Panc1 (cell line): ENCODE results near the gene NCOA5. TPM values are rescaled to one million over a fixed set of nuclear protein-coding genes. Genes with fewer than 3 reads are reported as not detected.

Source experiments
- ATAC-seq: fragments of 200-7000 bp; cut with Tn5 transposase; 2 replicates; pipeline ENCODE4 v1.9.1; 2020; ENCODE audit warnings: mild to moderate bottlenecking, moderate library complexity
- BruUV-seq: library from RNA; stranded (reverse); fragments of 400-500 nt; replicated peaks from 2 replicates; lab custom pipeline; 2021; lab: Mats Ljungman, UMichigan
- CTCF ChIA-PET: fragments of 300-600 bp; sonication (Branson Sonifier 250); formaldehyde crosslinking; loops from one replicate; lab custom pipeline; 2022; ENCODE audit warnings: antibody characterized with exemption; lab: Charles Lee
- POLR2A ChIA-PET: fragments of 300-600 bp; sonication (Branson Sonifier 250); formaldehyde crosslinking; loops from one replicate; lab custom pipeline; 2022; ENCODE audit warnings: antibody characterized with exemption; lab: Charles Lee
- DNase-seq: peaks from one replicate; pipeline ENCODE4 v3.0.0-alpha.2; 2010; ENCODE audit warnings: low read depth, low spot score
- H3K27ac ChIP-seq: 2 replicates; pipeline ENCODE4 v1.5.1; 2011; ENCODE audit warnings: mild to moderate bottlenecking, low read length, inconsistent platforms
- H3K27me3 ChIP-seq: fragments of 200-500 bp; sonication (Bioruptor generic); 2 replicates; pipeline ENCODE4 v1.6.0; 2014; ENCODE audit warnings: low read length, inconsistent platforms; ENCODE audit not compliant: control insufficient read depth, insufficient read depth
- H3K36me3 ChIP-seq: fragments of 200-500 bp; sonication (Bioruptor generic); 2 replicates; pipeline ENCODE4 v1.5.1; 2014; ENCODE audit warnings: inconsistent platforms, mild to moderate bottlenecking, low read length, moderate library complexity; ENCODE audit not compliant: control insufficient read depth, insufficient read depth
- H3K4me1 ChIP-seq: 2 replicates; pipeline ENCODE4 v1.5.1; 2011; ENCODE audit warnings: inconsistent platforms, mild to moderate bottlenecking, low read length, moderate library complexity; ENCODE audit not compliant: control insufficient read depth, insufficient read depth
- H3K4me3 ChIP-seq, 2 experiments: 2 replicates each; pipeline ENCODE4 v1.5.1; 2011 to 2012; ENCODE audit warnings: low read depth in 2 of 2, low read length in 2 of 2, mild to moderate bottlenecking in 2 of 2, inconsistent platforms in 1 of 2, moderate library complexity in 1 of 2
- H3K9me3 ChIP-seq: fragments of 200-500 bp; sonication (Bioruptor generic); 2 replicates; pipeline ENCODE4 v1.5.1; 2014; ENCODE audit warnings: low read depth, mild to moderate bottlenecking, inconsistent platforms, low read length, moderate library complexity; ENCODE audit not compliant: control insufficient read depth, insufficient read depth
- POLR2AphosphoS5 ChIP-seq: IDR thresholded peaks from 2 replicates; pipeline ENCODE4 v1.6.1; 2012; ENCODE audit warnings: mild to moderate bottlenecking, low read depth, low read length, moderate library complexity
- SIN3A ChIP-seq: IDR thresholded peaks from 2 replicates; pipeline ENCODE4 v1.6.1; 2012; ENCODE audit warnings: low read depth, mild to moderate bottlenecking, low read length, moderate library complexity, borderline replicate concordance; ENCODE audit not compliant: insufficient read depth
- TCF7L2 ChIP-seq: IDR thresholded peaks from 2 replicates; pipeline ENCODE4 v1.6.1; 2011; ENCODE audit warnings: mild to moderate bottlenecking, low read depth, low read length, inconsistent platforms
- in situ Hi-C: cut with HindIII; loops from 2 replicates; pipeline ENCODE4 v1.10.0; 2016; ENCODE audit warnings: low sequenced_read_pairs, low pct_unique_long_range_greater_than_20kb
- intact Hi-C: fragments of 100-400 bp; cut with micrococcal nuclease; formaldehyde crosslinking; loops from one replicate; pipeline ENCODE4 v1.10.0; 2022; ENCODE audit not compliant: unreplicated experiment
- total RNA-seq: library from RNA; stranded (reverse); gene quantifications from one replicate; pipeline ENCODE4 v1.2.1, GENCODE V29; 2021; ENCODE audit not compliant: unreplicated experiment
- TF ChIP-seq, protein P1 (sequence below): fragments of 450-650 bp; IDR thresholded peaks from 2 replicates; pipeline ENCODE4 v1.5.1; 2017; ENCODE audit warnings: mild to moderate bottlenecking
- TF ChIP-seq, protein P2 (sequence below), 2 experiments: IDR thresholded peaks; 2 replicates each; pipeline ENCODE4 v1.6.1; 2011 to 2012; ENCODE audit warnings: low read depth in 2 of 2, control low read depth in 1 of 2, low read length in 1 of 2, mild to moderate bottlenecking in 1 of 2, moderate library complexity in 1 of 2; ENCODE audit not compliant: insufficient read depth in 1 of 2

NCOA5 gene
- total RNA-seq, 1 experiment from 2014 or later = 30.6 TPM

DNA sequence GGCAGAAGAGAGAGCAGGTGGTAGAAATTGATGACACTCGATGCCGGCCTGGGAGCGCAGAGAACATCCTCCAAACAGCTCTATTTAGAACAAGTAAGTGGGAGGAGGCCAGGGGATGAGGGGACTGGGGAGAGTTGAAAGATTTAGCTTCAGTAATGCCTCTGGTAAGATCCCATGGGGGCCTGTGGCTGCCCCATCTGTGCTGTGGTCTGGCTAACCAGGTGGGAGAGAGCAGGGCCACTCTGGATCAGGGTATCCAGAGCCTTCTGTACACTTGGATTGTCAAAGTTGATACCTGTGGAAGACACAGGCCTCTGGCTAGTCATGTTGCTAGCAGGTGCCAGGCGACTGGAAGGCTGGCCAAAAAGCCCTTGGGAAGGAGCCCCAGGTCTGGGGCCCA is 27.6 kb downstream of the NCOA5 start:
- in situ Hi-C loops (no loop called here), intact Hi-C loops (no loop called here)
- no peaks in the 10 kb centered on the region for H3K9me3 ChIP-seq
- no peaks in the 10 kb centered on the region for H3K27me3 ChIP-seq
- TF ChIP-seq TCF7L2 (no peak), SIN3A (no peak), POLR2AphosphoS5 (no peak)
- TF ChIP-seq, protein P1, sequence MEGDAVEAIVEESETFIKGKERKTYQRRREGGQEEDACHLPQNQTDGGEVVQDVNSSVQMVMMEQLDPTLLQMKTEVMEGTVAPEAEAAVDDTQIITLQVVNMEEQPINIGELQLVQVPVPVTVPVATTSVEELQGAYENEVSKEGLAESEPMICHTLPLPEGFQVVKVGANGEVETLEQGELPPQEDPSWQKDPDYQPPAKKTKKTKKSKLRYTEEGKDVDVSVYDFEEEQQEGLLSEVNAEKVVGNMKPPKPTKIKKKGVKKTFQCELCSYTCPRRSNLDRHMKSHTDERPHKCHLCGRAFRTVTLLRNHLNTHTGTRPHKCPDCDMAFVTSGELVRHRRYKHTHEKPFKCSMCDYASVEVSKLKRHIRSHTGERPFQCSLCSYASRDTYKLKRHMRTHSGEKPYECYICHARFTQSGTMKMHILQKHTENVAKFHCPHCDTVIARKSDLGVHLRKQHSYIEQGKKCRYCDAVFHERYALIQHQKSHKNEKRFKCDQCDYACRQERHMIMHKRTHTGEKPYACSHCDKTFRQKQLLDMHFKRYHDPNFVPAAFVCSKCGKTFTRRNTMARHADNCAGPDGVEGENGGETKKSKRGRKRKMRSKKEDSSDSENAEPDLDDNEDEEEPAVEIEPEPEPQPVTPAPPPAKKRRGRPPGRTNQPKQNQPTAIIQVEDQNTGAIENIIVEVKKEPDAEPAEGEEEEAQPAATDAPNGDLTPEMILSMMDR = no peak
- TF ChIP-seq, protein P2, sequence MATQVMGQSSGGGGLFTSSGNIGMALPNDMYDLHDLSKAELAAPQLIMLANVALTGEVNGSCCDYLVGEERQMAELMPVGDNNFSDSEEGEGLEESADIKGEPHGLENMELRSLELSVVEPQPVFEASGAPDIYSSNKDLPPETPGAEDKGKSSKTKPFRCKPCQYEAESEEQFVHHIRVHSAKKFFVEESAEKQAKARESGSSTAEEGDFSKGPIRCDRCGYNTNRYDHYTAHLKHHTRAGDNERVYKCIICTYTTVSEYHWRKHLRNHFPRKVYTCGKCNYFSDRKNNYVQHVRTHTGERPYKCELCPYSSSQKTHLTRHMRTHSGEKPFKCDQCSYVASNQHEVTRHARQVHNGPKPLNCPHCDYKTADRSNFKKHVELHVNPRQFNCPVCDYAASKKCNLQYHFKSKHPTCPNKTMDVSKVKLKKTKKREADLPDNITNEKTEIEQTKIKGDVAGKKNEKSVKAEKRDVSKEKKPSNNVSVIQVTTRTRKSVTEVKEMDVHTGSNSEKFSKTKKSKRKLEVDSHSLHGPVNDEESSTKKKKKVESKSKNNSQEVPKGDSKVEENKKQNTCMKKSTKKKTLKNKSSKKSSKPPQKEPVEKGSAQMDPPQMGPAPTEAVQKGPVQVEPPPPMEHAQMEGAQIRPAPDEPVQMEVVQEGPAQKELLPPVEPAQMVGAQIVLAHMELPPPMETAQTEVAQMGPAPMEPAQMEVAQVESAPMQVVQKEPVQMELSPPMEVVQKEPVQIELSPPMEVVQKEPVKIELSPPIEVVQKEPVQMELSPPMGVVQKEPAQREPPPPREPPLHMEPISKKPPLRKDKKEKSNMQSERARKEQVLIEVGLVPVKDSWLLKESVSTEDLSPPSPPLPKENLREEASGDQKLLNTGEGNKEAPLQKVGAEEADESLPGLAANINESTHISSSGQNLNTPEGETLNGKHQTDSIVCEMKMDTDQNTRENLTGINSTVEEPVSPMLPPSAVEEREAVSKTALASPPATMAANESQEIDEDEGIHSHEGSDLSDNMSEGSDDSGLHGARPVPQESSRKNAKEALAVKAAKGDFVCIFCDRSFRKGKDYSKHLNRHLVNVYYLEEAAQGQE (IDR thresholded peaks at IDR 0.05; ENCODE audit: insufficient read depth in 1 of 2, low read depth in 2 of 2, low read length in 1 of 2) = no peak
- no TSS peak for BruUV-seq
- ChIA-PET CTCF (no interaction called here), POLR2A (no interaction called here)
- ATAC-seq (no peak), DNase-seq (no peak)
- peaks cover 20% of the 10 kb centered on the region; the same call in 1 of the 2 replicates for H3K36me3 ChIP-seq
- H3K4me1 ChIP-seq = no peaks in the 10 kb centered on the region
- H3K27ac ChIP-seq = no peak overlapping the region
- H3K4me3 ChIP-seq = no peak overlapping the region

DNA sequence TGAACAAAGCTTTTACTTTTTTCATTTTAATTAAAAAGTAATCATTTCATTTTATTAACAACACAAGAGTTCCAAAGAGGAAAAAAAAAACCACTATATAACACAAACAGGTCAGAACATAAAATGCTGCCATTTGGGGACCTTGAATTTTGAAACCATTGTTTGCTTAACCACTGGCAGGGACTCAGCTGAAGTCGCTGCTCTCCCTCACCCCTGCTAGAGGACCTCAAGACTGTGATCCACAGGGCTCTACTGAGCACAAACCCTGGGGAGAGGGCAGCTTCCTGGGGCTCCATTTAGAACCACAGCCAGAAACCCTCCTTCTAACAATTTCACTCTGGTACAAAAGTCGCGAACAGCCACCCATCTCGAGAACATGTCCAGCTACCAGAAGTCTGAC is 28.8 kb downstream of the NCOA5 start:
- Histone ChIP-seq H3K27me3 (no peaks in the 10 kb centered on the region), H3K4me3 (no peak overlapping the region), H3K36me3 (peaks cover 17% of the 10 kb centered on the region; the same call in 1 of the 2 replicates), H3K9me3 (no peaks in the 10 kb centered on the region), H3K4me1 (no peaks in the 10 kb centered on the region), H3K27ac (no peak overlapping the region)
- DNase-seq (no peak), ATAC-seq (no peak)
- POLR2A ChIA-PET = interaction anchor here (0.6 kb wide), 1 partner anchor 16 kb away, joined by 4 read pairs; no protein-coding TSS in a partner anchor
- TF ChIP-seq, protein P1 = no peak
- no peak for TF ChIP-seq TCF7L2
- TF ChIP-seq SIN3A = no peak
- TF ChIP-seq, protein P2 (IDR thresholded peaks at IDR 0.05; ENCODE audit: insufficient read depth in 1 of 2, low read depth in 2 of 2, low read length in 1 of 2) = no peak
- no peak for TF ChIP-seq POLR2AphosphoS5
- CTCF ChIA-PET = no interaction called here
- no TSS peak for BruUV-seq
- intact Hi-C loops = no loop called here
- in situ Hi-C loops = no loop called here
